Vagina (tissue), 2 donors: ENCODE data around the gene ADGRG6. TPM values are rescaled to one million over a fixed set of nuclear protein-coding genes. Genes with fewer than 3 reads are reported as not detected.

Source experiments
- DNase-seq, 2 donors: peaks; one replicate each; pipeline ENCODE4 v3.0.0-alpha.2; 2017; ENCODE audit errors: extremely low spot score in 2 of 2
- H3K27ac ChIP-seq: fragments of 200-600 bp; sonication (generic); one replicate; pipeline ENCODE4 v1.5.1; 2019
- H3K27me3 ChIP-seq: fragments of 200-600 bp; sonication (generic); one replicate; pipeline ENCODE4 v1.5.1; 2019
- H3K36me3 ChIP-seq, 2 donors: fragments of 200-600 bp; sonication (generic); one replicate each; pipeline ENCODE4 v1.5.1; 2017 to 2019
- H3K4me1 ChIP-seq: fragments of 200-600 bp; sonication (generic); one replicate; pipeline ENCODE4 v1.5.1; 2019
- H3K4me3 ChIP-seq, 2 donors: fragments of 200-600 bp; sonication (generic); 1 replicate in 1 of 2; 2 replicates in 1 of 2; pipeline ENCODE4 v1.5.1; 2016 to 2019
- H3K9me3 ChIP-seq: fragments of 200-600 bp; sonication (generic); one replicate; pipeline ENCODE4 v1.5.1; 2019
- CTCF ChIP-seq, 3 experiments: fragments of 450-650 bp in 2 of 3; fragments of 200-600 bp in 1 of 3; sonication (generic) in 1 of 3; IDR thresholded peaks; one replicate each; pipeline ENCODE4 v1.5.1; 2017 to 2019; ENCODE audit warnings: antibody characterized with exemption in 3 of 3, mild to moderate bottlenecking in 2 of 3, moderate library complexity in 2 of 3
- POLR2A ChIP-seq, 2 donors: fragments of 450-650 bp; IDR thresholded peaks; one replicate each; pipeline ENCODE4 v1.6.1; 2017; ENCODE audit warnings: antibody characterized with exemption in 2 of 2, mild to moderate bottlenecking in 2 of 2, moderate library complexity in 2 of 2
- POLR2AphosphoS5 ChIP-seq, 2 donors: sonication (generic); formaldehyde crosslinking; IDR thresholded peaks; one replicate each; pipeline ENCODE4 v1.9.0; 2017; ENCODE audit warnings: antibody characterized with exemption in 2 of 2, mild to moderate bottlenecking in 2 of 2, low read depth in 1 of 2; ENCODE audit not compliant: insufficient read depth in 1 of 2
- intact Hi-C: fragments of 100-400 bp; cut with DNase I; formaldehyde crosslinking; loops from one replicate; pipeline ENCODE4 v1.15.1; 2023
- total RNA-seq: library from RNA; depleted of rRNA; stranded (reverse); fragments of >200 nt; gene quantifications from one replicate; pipeline ENCODE4 v1.2.3, GENCODE V29; 2016

ADGRG6 gene
- total RNA-seq, 1 donor from 2014 or later = 22.6 TPM

- intact Hi-C loops = no loop called here
- Histone ChIP-seq H3K9me3 (no peaks in the 10 kb centered on the region), H3K27ac (no peak overlapping the region), H3K27me3 (no peaks in the 10 kb centered on the region), H3K4me1 (no peaks in the 10 kb centered on the region), H3K36me3 (no peaks in the 10 kb centered on the region), H3K4me3 (no peak overlapping the region)
- TF ChIP-seq POLR2AphosphoS5 (IDR thresholded peaks at IDR 0.05; ENCODE audit: insufficient read depth in 1 of 2, low read depth in 1 of 2) (no peak), POLR2A (IDR thresholded peaks at IDR 0.05) (no peak), CTCF (IDR thresholded peaks at IDR 0.05) (no peak)
- no peak for DNase-seq
These were observed 108.0 kb downstream of the ADGRG6 start for GRCh38 chr6:142409794-142410193.

DNA sequence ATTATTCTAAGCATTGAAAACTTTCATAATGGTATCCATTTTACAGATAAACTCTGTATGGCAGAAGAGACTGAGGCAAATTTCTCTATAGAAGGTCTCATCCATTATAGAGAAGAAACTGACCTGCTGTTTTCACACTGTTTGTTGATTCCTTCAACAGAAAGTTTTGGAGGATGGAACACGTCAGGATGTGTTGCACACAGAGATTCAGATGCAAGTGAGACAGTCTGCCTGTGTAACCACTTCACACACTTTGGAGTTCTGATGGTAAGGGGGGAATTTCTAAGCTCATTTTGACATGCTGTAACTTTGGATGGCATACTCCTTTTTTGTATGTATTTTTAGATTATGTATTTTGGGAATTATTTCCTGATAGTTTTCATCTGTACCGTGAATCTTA is 109.3 kb downstream of the ADGRG6 start:
- DNase-seq = no peak
- no peaks in the 10 kb centered on the region for H3K4me1 ChIP-seq
- H3K4me3 ChIP-seq = no peak overlapping the region
- no peaks in the 10 kb centered on the region for H3K36me3 ChIP-seq
- intact Hi-C loops = no loop called here
- no peak overlapping the region for H3K27ac ChIP-seq
- H3K27me3 ChIP-seq = no peaks in the 10 kb centered on the region
- TF ChIP-seq POLR2A (IDR thresholded peaks at IDR 0.05) = no peak
- TF ChIP-seq CTCF (IDR thresholded peaks at IDR 0.05) = no peak
- no peak for TF ChIP-seq POLR2AphosphoS5 (IDR thresholded peaks at IDR 0.05; ENCODE audit: insufficient read depth in 1 of 2, low read depth in 1 of 2)
- no peaks in the 10 kb centered on the region for H3K9me3 ChIP-seq

- no peak for DNase-seq
- Histone ChIP-seq H3K9me3 (no peaks in the 10 kb centered on the region), H3K36me3 (peaks cover 0 to under 1% of the 10 kb centered on the region in 2 donors), H3K27me3 (no peaks in the 10 kb centered on the region), H3K27ac (no peak overlapping the region), H3K4me3 (no peak overlapping the region), H3K4me1 (no peaks in the 10 kb centered on the region)
- intact Hi-C loops = no loop called here
- TF ChIP-seq POLR2AphosphoS5 (IDR thresholded peaks at IDR 0.05; ENCODE audit: insufficient read depth in 1 of 2, low read depth in 1 of 2) (no peak), POLR2A (IDR thresholded peaks at IDR 0.05) (no peak), CTCF (IDR thresholded peaks at IDR 0.05) (no peak)
These were observed 110.4 kb downstream of the ADGRG6 start for GRCh38 chr6:142412241-142412640.

DNA sequence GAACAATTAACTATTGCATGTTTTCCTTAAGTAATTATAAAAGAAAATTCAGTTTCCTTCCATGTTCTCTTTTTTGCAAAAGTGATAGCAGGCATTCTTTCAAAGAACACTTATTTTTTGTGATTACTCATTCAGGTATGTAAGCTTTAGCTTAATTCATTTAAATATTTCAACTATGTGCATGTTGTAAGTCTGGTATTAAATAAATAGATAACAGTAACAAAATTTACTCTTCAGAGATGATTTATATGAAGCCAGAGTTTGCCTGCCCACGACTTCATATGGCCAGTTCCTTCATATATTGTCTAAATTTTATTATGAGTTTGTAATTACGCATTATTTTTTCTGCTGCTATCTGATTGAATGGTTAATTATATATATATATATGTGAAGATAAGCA is 110.9 kb downstream of the ADGRG6 start:
- Histone ChIP-seq H3K27ac (no peak overlapping the region), H3K4me1 (no peaks in the 10 kb centered on the region), H3K36me3 (peaks cover 0 to 3% of the 10 kb centered on the region in 2 donors), H3K9me3 (no peaks in the 10 kb centered on the region), H3K4me3 (no peak overlapping the region), H3K27me3 (no peaks in the 10 kb centered on the region)
- TF ChIP-seq POLR2A (IDR thresholded peaks at IDR 0.05) (no peak), POLR2AphosphoS5 (IDR thresholded peaks at IDR 0.05; ENCODE audit: insufficient read depth in 1 of 2, low read depth in 1 of 2) (no peak), CTCF (IDR thresholded peaks at IDR 0.05) (no peak)
- intact Hi-C loops = no loop called here
- DNase-seq = no peak

- no peaks in the 10 kb centered on the region for H3K27me3 ChIP-seq
- no peaks in the 10 kb centered on the region for H3K9me3 ChIP-seq
- H3K36me3 ChIP-seq = peaks cover 0 to 3% of the 10 kb centered on the region in 2 donors
- DNase-seq = no peak
- H3K4me1 ChIP-seq = no peaks in the 10 kb centered on the region
- no peak overlapping the region for H3K27ac ChIP-seq
- intact Hi-C loops = no loop called here
- no peak overlapping the region for H3K4me3 ChIP-seq
- TF ChIP-seq POLR2A (IDR thresholded peaks at IDR 0.05) = no peak
- TF ChIP-seq CTCF (IDR thresholded peaks at IDR 0.05) = no peak
- no peak for TF ChIP-seq POLR2AphosphoS5 (IDR thresholded peaks at IDR 0.05; ENCODE audit: insufficient read depth in 1 of 2, low read depth in 1 of 2)
These were observed 111.3 kb downstream of the ADGRG6 start for GRCh38 chr6:142413111-142413510.
